Loucy (cell line): ENCODE measurements around the gene BPTF.

ENCODE experiments used
- H2AFZ ChIP-seq: fragments of 200-600 bp; sonication (generic); 2 replicates; pipeline ENCODE4 v1.6.0; 2016; ENCODE audit warnings: antibody characterized with exemption, mild to moderate bottlenecking, low read length, moderate library complexity
- H3F3A ChIP-seq: fragments of 200-600 bp; 2 replicates; pipeline ENCODE4 v1.6.0; 2016; ENCODE audit warnings: antibody characterized with exemption, low read depth, mild to moderate bottlenecking
- H3K27me3 ChIP-seq: fragments of 200-600 bp; sonication (generic); 2 replicates; pipeline ENCODE4 v1.6.1; 2014; ENCODE audit warnings: low read length, mild to moderate bottlenecking; ENCODE audit not compliant: insufficient read depth, poor library complexity, severe bottlenecking
- H3K36me3 ChIP-seq: fragments of 200-600 bp; sonication (generic); 2 replicates; pipeline ENCODE4 v1.6.1; 2016; ENCODE audit warnings: low read length; ENCODE audit not compliant: insufficient read depth
- H3K4me1 ChIP-seq: fragments of 200-600 bp; sonication (generic); 2 replicates; pipeline ENCODE4 v1.5.1; 2014; ENCODE audit warnings: low read length, mild to moderate bottlenecking; ENCODE audit not compliant: insufficient read depth, poor library complexity, severe bottlenecking
- H3K4me2 ChIP-seq: fragments of 200-600 bp; sonication (generic); 2 replicates; pipeline ENCODE4 v1.6.0; 2014; ENCODE audit warnings: antibody characterized with exemption, low read length, low read depth, mild to moderate bottlenecking; ENCODE audit not compliant: poor library complexity, severe bottlenecking
- H3K4me3 ChIP-seq: fragments of 200-600 bp; sonication (generic); 2 replicates; pipeline ENCODE4 v1.5.1; 2014; ENCODE audit warnings: low read length, mild to moderate bottlenecking, mixed read lengths; ENCODE audit not compliant: poor library complexity, severe bottlenecking
- H3K79me2 ChIP-seq: fragments of 200-600 bp; sonication (generic); 2 replicates; pipeline ENCODE4 v1.6.1; 2014; ENCODE audit warnings: low read length; ENCODE audit not compliant: insufficient read depth
- H3K9ac ChIP-seq: fragments of 200-600 bp; sonication (generic); 2 replicates; pipeline ENCODE4 v1.6.0; 2014; ENCODE audit warnings: mild to moderate bottlenecking, low read depth, low read length, moderate library complexity; ENCODE audit not compliant: poor library complexity, severe bottlenecking
- H3K9me2 ChIP-seq: fragments of 200-600 bp; sonication (generic); replicated peaks from 2 replicates; pipeline ENCODE4 v1.6.1; 2016; ENCODE audit warnings: low read depth, low read length, mixed read lengths
- H3K9me3 ChIP-seq: fragments of 200-600 bp; sonication (generic); 2 replicates; pipeline ENCODE4 v1.6.1; 2014; ENCODE audit warnings: mild to moderate bottlenecking, antibody characterized with exemption, low read length, low read depth; ENCODE audit not compliant: insufficient read depth
- H4K20me1 ChIP-seq: fragments of 200-600 bp; sonication (generic); 2 replicates; pipeline ENCODE4 v1.6.0; 2014; ENCODE audit warnings: antibody characterized with exemption, low read length, mild to moderate bottlenecking; ENCODE audit not compliant: insufficient read depth, poor library complexity, severe bottlenecking
- CTCF ChIP-seq: fragments of 200-600 bp; sonication (generic); conservative IDR thresholded peaks from 2 replicates; pipeline ENCODE4 v1.5.1; 2014; ENCODE audit warnings: mild to moderate bottlenecking, antibody characterized with exemption, low read length
- EZH2phosphoT487 ChIP-seq: fragments of 200-600 bp; IDR thresholded peaks from 2 replicates; pipeline ENCODE4 v1.6.1; 2018; ENCODE audit warnings: antibody characterized with exemption, mild to moderate bottlenecking, moderate library complexity, borderline replicate concordance

BPTF gene

GRCh38 chr17:67785122-67785477 is 40.2 kb upstream of the BPTF start:
- Histone ChIP-seq H3K36me3 (no peaks in the 10 kb centered on the region), H3K4me2 (peak overlapping the region; percentile 79), H3K9ac (peak overlapping the region; percentile 63), H3K9me3 (no peaks in the 10 kb centered on the region), H3K79me2 (no peaks in the 10 kb centered on the region), H4K20me1 (no peaks in the 10 kb centered on the region), H3F3A (peaks cover 7% of the 10 kb centered on the region; the same call in 1 of the 2 replicates), H3K4me3 (peak overlapping the region; percentile 67), H3K9me2 (no peaks in the 10 kb centered on the region), H3K27me3 (no peaks in the 10 kb centered on the region), H2AFZ (peak overlapping the region; percentile 59), H3K4me1 (peaks cover 34% of the 10 kb centered on the region)
- TF ChIP-seq EZH2phosphoT487 (no peak), CTCF (no peak)

GRCh38 chr17:67785504-67785903 is 39.8 kb upstream of the BPTF start:
- H3K27me3 ChIP-seq = no peaks in the 10 kb centered on the region
- H4K20me1 ChIP-seq = no peaks in the 10 kb centered on the region
- peak overlapping the region; percentile 67 for H3K4me3 ChIP-seq
- peaks cover 34% of the 10 kb centered on the region for H3K4me1 ChIP-seq
- H3K9me3 ChIP-seq = no peaks in the 10 kb centered on the region
- TF ChIP-seq CTCF (no peak), EZH2phosphoT487 (no peak)
- peak overlapping the region; percentile 79 for H3K4me2 ChIP-seq
- H3F3A ChIP-seq = peaks cover 7% of the 10 kb centered on the region; the same call in 1 of the 2 replicates
- H2AFZ ChIP-seq = no peak overlapping the region
- no peaks in the 10 kb centered on the region for H3K36me3 ChIP-seq
- no peaks in the 10 kb centered on the region for H3K9me2 ChIP-seq
- H3K79me2 ChIP-seq = no peaks in the 10 kb centered on the region
- H3K9ac ChIP-seq = peak overlapping the region; percentile 63

- Histone ChIP-seq H3K27me3 (no peaks in the 10 kb centered on the region), H3K9ac (no peak overlapping the region), H3K4me3 (no peak overlapping the region), H4K20me1 (no peaks in the 10 kb centered on the region), H3K79me2 (no peaks in the 10 kb centered on the region), H3K9me3 (no peaks in the 10 kb centered on the region), H3K4me1 (peaks cover 7% of the 10 kb centered on the region), H3K4me2 (no peak overlapping the region), H3F3A (no peaks in the 10 kb centered on the region), H3K36me3 (no peaks in the 10 kb centered on the region), H2AFZ (peak overlapping the region; percentile 19; the same call in 1 of the 2 replicates), H3K9me2 (no peaks in the 10 kb centered on the region)
- TF ChIP-seq EZH2phosphoT487 = no peak
- peak; percentile 75 for TF ChIP-seq CTCF
Measured at GRCh38 chr17:67800495-67800928, 24.8 kb upstream of the BPTF start.
